ENCODE measurements around the gene CPNE7.
"Not testable (repeated sequence)": the region's sequence is repeated elsewhere in the genome, so short reads cannot be mapped to it uniquely, and the experiment has no call there.

The CPNE7 gene

GRCh38 chr16:89586218-89586617 lies 10.7 kb downstream of the CPNE7 start:
- POLR2A ChIA-PET (ENCODE audit: low non-redundant PET) = no interaction called here
- H3K27ac ChIP-seq = peak overlapping the region; percentile 42; the same call in 1 of the 2 replicates
- TF ChIP-seq, protein P1, sequence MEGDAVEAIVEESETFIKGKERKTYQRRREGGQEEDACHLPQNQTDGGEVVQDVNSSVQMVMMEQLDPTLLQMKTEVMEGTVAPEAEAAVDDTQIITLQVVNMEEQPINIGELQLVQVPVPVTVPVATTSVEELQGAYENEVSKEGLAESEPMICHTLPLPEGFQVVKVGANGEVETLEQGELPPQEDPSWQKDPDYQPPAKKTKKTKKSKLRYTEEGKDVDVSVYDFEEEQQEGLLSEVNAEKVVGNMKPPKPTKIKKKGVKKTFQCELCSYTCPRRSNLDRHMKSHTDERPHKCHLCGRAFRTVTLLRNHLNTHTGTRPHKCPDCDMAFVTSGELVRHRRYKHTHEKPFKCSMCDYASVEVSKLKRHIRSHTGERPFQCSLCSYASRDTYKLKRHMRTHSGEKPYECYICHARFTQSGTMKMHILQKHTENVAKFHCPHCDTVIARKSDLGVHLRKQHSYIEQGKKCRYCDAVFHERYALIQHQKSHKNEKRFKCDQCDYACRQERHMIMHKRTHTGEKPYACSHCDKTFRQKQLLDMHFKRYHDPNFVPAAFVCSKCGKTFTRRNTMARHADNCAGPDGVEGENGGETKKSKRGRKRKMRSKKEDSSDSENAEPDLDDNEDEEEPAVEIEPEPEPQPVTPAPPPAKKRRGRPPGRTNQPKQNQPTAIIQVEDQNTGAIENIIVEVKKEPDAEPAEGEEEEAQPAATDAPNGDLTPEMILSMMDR (conservative IDR thresholded peaks at IDR 0.05; ENCODE audit: low read depth) = no peak
- DNase-seq (ENCODE audit: low spot score) = no peak
- CTCF ChIA-PET = no interaction called here

GRCh38 chr16:89586853-89587252 lies 11.3 kb downstream of the CPNE7 start:
- DNase-seq (ENCODE audit: low spot score) = no peak
- POLR2A ChIA-PET (ENCODE audit: low non-redundant PET) = no interaction called here
- peak overlapping the region; percentile 42; the same call in 1 of the 2 replicates for H3K27ac ChIP-seq
- TF ChIP-seq, protein P1 (conservative IDR thresholded peaks at IDR 0.05; ENCODE audit: low read depth) = no peak
- CTCF ChIA-PET = no interaction called here

- CTCF ChIA-PET; H3K27ac ChIP-seq; DNase-seq (ENCODE audit: low spot score); POLR2A ChIA-PET (ENCODE audit: low non-redundant PET): not testable (repeated sequence)
Observed at GRCh38 chr16:89587676-89588075, 12.1 kb downstream of the CPNE7 start.

DNA sequence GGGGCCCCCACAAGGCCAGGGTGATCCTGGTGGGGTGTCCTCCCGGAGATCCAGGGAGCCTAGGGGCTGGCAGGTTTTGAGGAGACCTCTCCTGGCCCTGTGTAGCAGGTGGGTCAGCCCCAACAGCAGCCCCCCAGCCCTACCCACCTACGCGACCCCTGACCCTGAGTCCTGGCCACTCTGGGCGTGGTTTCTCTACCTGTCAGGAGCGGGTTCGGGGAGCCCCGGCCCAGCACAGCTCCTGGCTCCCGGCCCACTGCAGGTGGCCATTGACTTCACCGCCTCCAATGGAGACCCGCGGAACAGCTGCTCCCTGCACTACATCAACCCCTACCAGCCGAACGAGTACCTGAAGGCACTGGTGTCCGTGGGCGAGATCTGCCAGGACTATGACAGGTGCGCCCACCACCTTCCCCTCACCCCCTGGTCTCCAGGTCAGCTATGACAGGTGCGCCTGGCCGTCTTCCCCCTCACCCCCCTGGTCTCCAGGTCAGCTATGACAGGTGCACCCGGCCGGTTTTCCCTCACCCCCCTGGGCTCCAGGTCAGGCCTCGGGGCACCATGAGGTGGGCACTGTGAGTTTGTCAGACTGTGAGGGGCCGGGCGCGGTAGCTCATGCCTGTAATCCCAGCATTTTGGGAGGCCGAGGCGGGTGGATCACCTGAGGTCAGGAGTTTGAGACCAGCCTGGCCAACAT lies 13.0 kb downstream of the CPNE7 start:
- POLR2A ChIA-PET (ENCODE audit: low non-redundant PET) = no interaction called here
- CTCF ChIA-PET = interaction anchor here (0.6 to 1.4 kb wide), 3 partner anchors 11 to 111 kb away, joined by 3 to 5 read pairs (median 3); no protein-coding TSS in a partner anchor
- DNase-seq (ENCODE audit: low spot score) = no peak
- no peak overlapping the region for H3K27ac ChIP-seq
- TF ChIP-seq, protein P1 (conservative IDR thresholded peaks at IDR 0.05; ENCODE audit: low read depth) = no peak

DNA sequence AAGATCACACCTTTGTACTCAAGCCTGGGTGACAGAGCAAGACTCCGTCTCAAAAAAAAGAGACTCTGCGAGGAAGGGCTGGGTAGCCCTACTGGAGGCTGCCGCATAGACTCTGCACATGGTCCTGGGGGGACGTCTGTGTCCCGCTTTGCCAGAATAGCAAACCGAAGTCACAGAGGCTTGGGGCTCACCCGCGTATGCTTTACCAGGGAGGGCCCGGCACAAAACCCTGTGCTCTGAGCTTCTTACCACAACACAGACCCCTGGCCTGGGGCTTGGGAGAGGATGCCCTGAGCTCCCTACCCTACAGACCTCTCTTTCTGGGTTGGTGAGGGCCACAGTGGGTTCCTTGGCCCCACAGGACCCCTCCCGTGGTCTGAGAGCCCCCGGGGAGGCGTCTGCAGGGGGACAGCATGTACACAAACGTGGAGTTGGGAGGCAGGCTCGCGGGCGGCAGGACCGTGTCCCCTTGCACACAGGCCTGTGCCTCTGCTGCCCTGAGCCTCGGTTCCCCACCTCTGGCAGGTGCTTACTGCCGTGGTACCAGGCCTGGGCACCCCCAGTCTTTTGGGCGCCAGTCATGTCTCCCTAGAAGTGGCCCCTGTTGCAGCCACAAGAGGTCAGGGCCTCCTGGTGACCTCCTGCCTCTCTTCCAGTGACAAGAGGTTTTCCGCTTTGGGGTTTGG lies 13.8 kb downstream of the CPNE7 start:
- no peak for DNase-seq (ENCODE audit: low spot score)
- ChIA-PET CTCF (interaction anchor here (0.9 to 1.4 kb wide), 3 partner anchors 10 to 110 kb away, joined by 3 to 5 read pairs (median 4); no protein-coding TSS in a partner anchor), POLR2A (ENCODE audit: low non-redundant PET) (no interaction called here)
- no peak overlapping the region for H3K27ac ChIP-seq
- TF ChIP-seq, protein P1 (conservative IDR thresholded peaks at IDR 0.05; ENCODE audit: low read depth) = no peak

DNA sequence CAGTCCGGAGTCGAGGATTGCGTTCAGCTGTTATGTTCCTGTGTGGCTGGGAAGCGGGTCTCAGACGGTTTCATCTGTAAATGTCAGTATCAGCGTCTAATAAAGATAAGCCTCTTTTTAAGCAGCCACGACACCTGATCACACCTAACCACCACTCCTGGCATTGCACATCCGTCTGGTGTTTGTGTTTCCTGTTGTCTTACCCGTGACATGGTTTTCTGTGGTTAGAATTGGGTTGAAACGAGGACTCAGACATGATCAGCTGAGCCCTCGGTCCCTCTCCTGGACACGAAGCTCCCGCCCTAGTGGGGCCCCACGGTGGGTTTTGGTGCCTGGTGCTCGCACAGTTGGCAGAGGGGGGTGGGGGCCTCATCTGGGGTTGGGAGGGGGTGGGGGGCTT lies 18.3 kb downstream of the CPNE7 start:
- TF ChIP-seq, protein P1 (conservative IDR thresholded peaks at IDR 0.05; ENCODE audit: low read depth) = no peak
- ChIA-PET POLR2A (ENCODE audit: low non-redundant PET) (no interaction called here), CTCF (no interaction called here)
- DNase-seq (ENCODE audit: low spot score) = no peak
- H3K27ac ChIP-seq = peak overlapping the region; percentile 6; the same call in 1 of the 2 replicates

Measured in RWPE1 (cell line).